Measurements from ENCODE around the gene ARHGAP24.

DNA sequence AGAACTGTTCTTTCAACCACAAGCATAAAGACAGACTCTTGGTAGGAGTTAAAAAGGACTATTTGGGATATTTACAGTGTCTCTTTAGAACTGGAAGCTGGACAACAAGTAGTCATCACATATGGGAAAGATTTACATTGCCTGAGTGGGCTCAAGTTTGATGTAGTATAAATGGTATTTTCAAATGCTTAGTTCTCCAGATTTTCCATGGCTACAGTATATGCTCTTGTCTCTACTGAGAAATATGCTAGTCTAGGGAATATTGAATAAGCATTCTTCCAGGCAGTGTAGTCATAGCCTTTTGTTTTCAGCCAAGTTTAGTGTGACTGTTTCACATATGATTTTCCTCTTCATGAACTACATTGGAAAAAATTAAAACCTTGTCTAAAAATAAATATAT, 315.6 kb downstream of the ARHGAP24 start:
- TF ChIP-seq REST (IDR thresholded peaks at IDR 0.05; ENCODE audit: unreplicated experiment) (no peak), EZH2 (IDR thresholded peaks at IDR 0.05; ENCODE audit: low read depth, unreplicated experiment) (no peak), POLR2AphosphoS5 (IDR thresholded peaks at IDR 0.05; ENCODE audit: low read depth) (no peak), NANOG (IDR thresholded peaks at IDR 0.05; ENCODE audit: borderline replicate concordance) (no peak)
- TF ChIP-seq, protein P1, sequence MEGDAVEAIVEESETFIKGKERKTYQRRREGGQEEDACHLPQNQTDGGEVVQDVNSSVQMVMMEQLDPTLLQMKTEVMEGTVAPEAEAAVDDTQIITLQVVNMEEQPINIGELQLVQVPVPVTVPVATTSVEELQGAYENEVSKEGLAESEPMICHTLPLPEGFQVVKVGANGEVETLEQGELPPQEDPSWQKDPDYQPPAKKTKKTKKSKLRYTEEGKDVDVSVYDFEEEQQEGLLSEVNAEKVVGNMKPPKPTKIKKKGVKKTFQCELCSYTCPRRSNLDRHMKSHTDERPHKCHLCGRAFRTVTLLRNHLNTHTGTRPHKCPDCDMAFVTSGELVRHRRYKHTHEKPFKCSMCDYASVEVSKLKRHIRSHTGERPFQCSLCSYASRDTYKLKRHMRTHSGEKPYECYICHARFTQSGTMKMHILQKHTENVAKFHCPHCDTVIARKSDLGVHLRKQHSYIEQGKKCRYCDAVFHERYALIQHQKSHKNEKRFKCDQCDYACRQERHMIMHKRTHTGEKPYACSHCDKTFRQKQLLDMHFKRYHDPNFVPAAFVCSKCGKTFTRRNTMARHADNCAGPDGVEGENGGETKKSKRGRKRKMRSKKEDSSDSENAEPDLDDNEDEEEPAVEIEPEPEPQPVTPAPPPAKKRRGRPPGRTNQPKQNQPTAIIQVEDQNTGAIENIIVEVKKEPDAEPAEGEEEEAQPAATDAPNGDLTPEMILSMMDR (conservative IDR thresholded peaks at IDR 0.05; ENCODE audit: low read depth in 2 of 2) = no peak
